Measurements from ENCODE around the gene EPS15. TPM values are rescaled to one million over a fixed set of nuclear protein-coding genes. Genes with fewer than 3 reads are reported as not detected.

Gene EPS15
- total and polyA plus RNA-seq, 4 donors, result 8.8 to 52.1 (median 19.1) TPM

- H3K36me3 ChIP-seq (ENCODE audit: control insufficient read depth in 4 of 4, insufficient read depth in 3 of 4, low read depth in 1 of 4, low read length in 3 of 4), result no peaks in the 10 kb centered on the region
- H3K9me3 ChIP-seq (ENCODE audit: control insufficient read depth in 4 of 4, low read length in 3 of 4), result no peaks in the 10 kb centered on the region
- DNase-seq (ENCODE audit: low spot score), result no peak
- H3K27me3 ChIP-seq (ENCODE audit: control insufficient read depth in 4 of 4, insufficient read depth in 4 of 4, low read length in 3 of 4), result no peaks in the 10 kb centered on the region
- whole genome bisulfite sequencing, result 98% methylated on average over 2 of the region's 2 CpGs
- TF ChIP-seq CTCF (IDR thresholded peaks at IDR 0.05; ENCODE audit: low read depth, low read length, missing input control) (no peak), ATF3 (IDR thresholded peaks at IDR 0.05) (no peak), EGR1 (IDR thresholded peaks at IDR 0.05; ENCODE audit: low read depth in 2 of 2) (no peak), MAX (IDR thresholded peaks at IDR 0.05) (no peak), GABPA (IDR thresholded peaks at IDR 0.05 in 1 of 2, conservative IDR thresholded peaks at IDR 0.05 in 1 of 2) (no peak), HNF4G (IDR thresholded peaks at IDR 0.05) (no peak), REST (IDR thresholded peaks at IDR 0.05) (no peak), YY1 (IDR thresholded peaks at IDR 0.05) (no peak), RXRA (IDR thresholded peaks at IDR 0.05) (no peak), SP1 (IDR thresholded peaks at IDR 0.05) (no peak), HNF4A (conservative IDR thresholded peaks at IDR 0.05) (no peak), FOXA2 (IDR thresholded peaks at IDR 0.05) (no peak), ZBTB33 (IDR thresholded peaks at IDR 0.05) (no peak), JUND (IDR thresholded peaks at IDR 0.05) (no peak), RAD21 (IDR thresholded peaks at IDR 0.05) (no peak), FOXA1 (IDR thresholded peaks at IDR 0.05) (no peak), TAF1 (conservative IDR thresholded peaks at IDR 0.05) (no peak), NR2F2 (IDR thresholded peaks at IDR 0.05) (no peak)
- no peak overlapping the region for H3K4me3 ChIP-seq (ENCODE audit: low read depth in 1 of 3, low read length in 3 of 3)
- H3K27ac ChIP-seq (ENCODE audit: low read depth in 1 of 2, low read length in 2 of 2), result no peak overlapping the region
- no peaks in the 10 kb centered on the region for H3K4me1 ChIP-seq (ENCODE audit: control insufficient read depth in 4 of 4, insufficient read depth in 4 of 4, low read length in 3 of 4)
- no peak overlapping the region for H3K9ac ChIP-seq (ENCODE audit: low read depth in 1 of 2, low read length in 2 of 2)
Measured at GRCh38 chr1:51525295-51525694, 6.2 kb upstream of the EPS15 start.

Measured in liver (tissue), 9 donors.